SK-N-SH (cell line): ENCODE measurements around the gene SEPTIN12.

Source experiments
- EZH2phosphoT487 ChIP-seq: fragments of 200-600 bp; sonication (generic); IDR thresholded peaks from 2 replicates; pipeline ENCODE4 v1.6.1; 2017; ENCODE audit warnings: low read depth, mixed run types, mild to moderate bottlenecking, antibody characterized with exemption, moderate library complexity, borderline replicate concordance
- GATA2 ChIP-seq: sonication (generic); formaldehyde crosslinking; IDR thresholded peaks from 2 replicates; pipeline ENCODE4 v1.5.0; 2020; ENCODE audit warnings: mild to moderate bottlenecking, missing genetic modification reagents
- MEF2A ChIP-seq: IDR thresholded peaks from 2 replicates; pipeline ENCODE4 v1.4.0; 2012; ENCODE audit warnings: low read depth, borderline replicate concordance
- MXI1 ChIP-seq: IDR thresholded peaks from 2 replicates; pipeline ENCODE4 v1.6.1; 2012; ENCODE audit warnings: mild to moderate bottlenecking, low read depth, low read length, improper control_type of control experiment
- NFIC ChIP-seq: IDR thresholded peaks from 2 replicates; pipeline ENCODE4 v1.4.0; 2012; ENCODE audit warnings: borderline replicate concordance
- POLR2AphosphoS5 ChIP-seq: IDR thresholded peaks from 2 replicates; pipeline ENCODE4 v1.6.1; 2012; ENCODE audit warnings: low read depth, low read length
- SIN3A ChIP-seq: IDR thresholded peaks from 2 replicates; pipeline ENCODE4 v1.6.1; 2012; ENCODE audit warnings: low read depth, mild to moderate bottlenecking, low read length, moderate library complexity, borderline replicate concordance
- SMC3 ChIP-seq: IDR thresholded peaks from 2 replicates; pipeline ENCODE4 v1.6.1; 2012; ENCODE audit warnings: low read depth, low read length, improper control_type of control experiment
- YY1 ChIP-seq: IDR thresholded peaks from 2 replicates; pipeline ENCODE4 v1.4.0; 2012; ENCODE audit warnings: low read depth, mild to moderate bottlenecking
- TF ChIP-seq, protein P1 (sequence below): fragments of 200-600 bp; sonication (generic); IDR thresholded peaks from 2 replicates; pipeline ENCODE4 v1.6.1; 2017; ENCODE audit warnings: antibody characterized with exemption, mild to moderate bottlenecking, moderate library complexity
- TF ChIP-seq, protein P2 (sequence below): IDR thresholded peaks from 2 replicates; pipeline ENCODE4 v1.4.0; 2012; ENCODE audit warnings: low read depth

DNA sequence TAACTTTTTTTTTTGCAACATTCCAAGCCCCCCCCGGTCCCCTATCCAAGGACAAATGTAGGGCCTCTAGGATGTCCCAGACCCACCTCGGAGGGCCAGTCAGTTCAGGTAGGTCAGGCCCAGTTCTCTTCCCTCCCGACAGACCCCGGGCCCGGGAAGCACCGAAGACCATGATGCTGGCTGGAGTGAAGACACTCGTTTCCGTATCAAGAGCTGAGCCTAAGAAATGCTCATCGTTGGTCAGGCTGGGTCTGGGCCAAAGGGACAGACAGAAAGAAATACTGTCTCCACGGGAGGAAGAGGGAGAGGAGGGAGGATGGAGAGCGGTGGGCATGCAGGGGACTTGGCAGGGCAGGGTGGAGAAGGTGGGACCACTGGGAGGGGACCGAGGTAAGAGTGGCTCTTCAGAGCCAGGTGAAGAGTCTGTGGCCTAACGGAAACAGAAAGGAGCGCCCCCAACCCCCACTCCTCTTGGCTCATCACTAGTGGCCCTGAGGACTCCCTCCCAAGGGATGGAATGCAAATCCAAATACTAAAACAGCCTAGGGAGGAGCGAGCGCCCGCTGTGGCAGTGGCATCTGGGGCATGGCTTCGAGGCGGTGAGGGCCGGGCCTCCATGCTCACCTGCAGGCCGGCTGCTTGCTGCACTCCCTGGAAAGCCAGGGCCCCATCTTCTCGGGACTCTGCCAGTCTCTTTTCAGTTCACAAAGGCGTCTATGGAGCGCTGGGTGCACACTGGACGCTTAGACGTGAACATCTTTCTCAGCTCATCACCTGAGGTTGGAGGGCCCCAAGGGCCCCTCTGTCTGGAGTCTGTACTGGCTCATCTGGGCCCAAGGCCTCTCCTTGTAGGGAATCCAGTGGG lies 16.0 kb upstream of the SEPTIN12 start:
- TF ChIP-seq, protein P1, sequence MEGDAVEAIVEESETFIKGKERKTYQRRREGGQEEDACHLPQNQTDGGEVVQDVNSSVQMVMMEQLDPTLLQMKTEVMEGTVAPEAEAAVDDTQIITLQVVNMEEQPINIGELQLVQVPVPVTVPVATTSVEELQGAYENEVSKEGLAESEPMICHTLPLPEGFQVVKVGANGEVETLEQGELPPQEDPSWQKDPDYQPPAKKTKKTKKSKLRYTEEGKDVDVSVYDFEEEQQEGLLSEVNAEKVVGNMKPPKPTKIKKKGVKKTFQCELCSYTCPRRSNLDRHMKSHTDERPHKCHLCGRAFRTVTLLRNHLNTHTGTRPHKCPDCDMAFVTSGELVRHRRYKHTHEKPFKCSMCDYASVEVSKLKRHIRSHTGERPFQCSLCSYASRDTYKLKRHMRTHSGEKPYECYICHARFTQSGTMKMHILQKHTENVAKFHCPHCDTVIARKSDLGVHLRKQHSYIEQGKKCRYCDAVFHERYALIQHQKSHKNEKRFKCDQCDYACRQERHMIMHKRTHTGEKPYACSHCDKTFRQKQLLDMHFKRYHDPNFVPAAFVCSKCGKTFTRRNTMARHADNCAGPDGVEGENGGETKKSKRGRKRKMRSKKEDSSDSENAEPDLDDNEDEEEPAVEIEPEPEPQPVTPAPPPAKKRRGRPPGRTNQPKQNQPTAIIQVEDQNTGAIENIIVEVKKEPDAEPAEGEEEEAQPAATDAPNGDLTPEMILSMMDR: no peak
- TF ChIP-seq EZH2phosphoT487 (no peak), POLR2AphosphoS5 (no peak), NFIC (no peak), SMC3 (no peak), GATA2 (CRISPR knock-in tag) (no peak), MEF2A (no peak), SIN3A (no peak), YY1 (no peak), MXI1 (no peak)
- TF ChIP-seq, protein P2, sequence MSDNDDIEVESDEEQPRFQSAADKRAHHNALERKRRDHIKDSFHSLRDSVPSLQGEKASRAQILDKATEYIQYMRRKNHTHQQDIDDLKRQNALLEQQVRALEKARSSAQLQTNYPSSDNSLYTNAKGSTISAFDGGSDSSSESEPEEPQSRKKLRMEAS: no peak
